GM19025 (cell line): ENCODE data around the gene THADA.

Experiments
- ATAC-seq: cut with Tn5 transposase; IDR thresholded peaks from one replicate; pipeline ENCODE4 v1.9.1; 2021; ENCODE audit warnings: mild to moderate bottlenecking, low read depth, moderate library complexity; ENCODE audit not compliant: unreplicated experiment

Gene THADA

GRCh38 chr2:43340945-43341356 is 254.9 kb downstream of the THADA start:
- ATAC-seq = no peak

- ATAC-seq = no peak
These were observed 255.8 kb downstream of the THADA start for GRCh38 chr2:43340066-43340465.

- ATAC-seq = no peak
These were observed 262.1 kb downstream of the THADA start for GRCh38 chr2:43333656-43334144.

GRCh38 chr2:43333101-43333655 is 262.7 kb downstream of the THADA start:
- no peak for ATAC-seq

- no peak for ATAC-seq
These were observed 263.2 kb downstream of the THADA start for GRCh38 chr2:43332653-43333052.

- no peak for ATAC-seq
These were observed 264.4 kb downstream of the THADA start for GRCh38 chr2:43331422-43331821.

GRCh38 chr2:43329637-43330036 is 266.2 kb downstream of the THADA start:
- no peak for ATAC-seq

- ATAC-seq = no peak
These were observed 267.0 kb downstream of the THADA start for GRCh38 chr2:43328832-43329231.

- ATAC-seq = no peak
These were observed 267.7 kb downstream of the THADA start for GRCh38 chr2:43328133-43328532.

- no peak for ATAC-seq
These were observed 268.7 kb downstream of the THADA start for GRCh38 chr2:43327119-43327518.

- ATAC-seq = no peak
These were observed 269.6 kb downstream of the THADA start for GRCh38 chr2:43326101-43326825.

GRCh38 chr2:43325107-43325811 is 270.6 kb downstream of the THADA start:
- no peak for ATAC-seq

GRCh38 chr2:43324259-43325106 is 271.4 kb downstream of the THADA start:
- no peak for ATAC-seq

GRCh38 chr2:43323857-43324256 is 272.0 kb downstream of the THADA start:
- ATAC-seq = no peak

- ATAC-seq = no peak
These were observed 274.4 kb downstream of the THADA start for GRCh38 chr2:43321446-43321845.

GRCh38 chr2:43319541-43319940 is 276.3 kb downstream of the THADA start:
- ATAC-seq = no peak

GRCh38 chr2:43318791-43319190 is 277.0 kb downstream of the THADA start:
- ATAC-seq = no peak

- ATAC-seq = no peak
These were observed 278.2 kb downstream of the THADA start for GRCh38 chr2:43317680-43318079.

GRCh38 chr2:43317194-43317593 is 278.6 kb downstream of the THADA start:
- ATAC-seq = no peak

GRCh38 chr2:43315482-43315881 is 280.4 kb downstream of the THADA start:
- no peak for ATAC-seq
